ENCODE results near the gene TMEM41B. TPM values are rescaled to one million over a fixed set of nuclear protein-coding genes. Genes with fewer than 3 reads are reported as not detected.

Gene TMEM41B
- total and polyA plus RNA-seq, 2 of the 8 experiments (the other 6 are each of a cell fraction or from before 2014, with no cell fraction given): 24.3 to 50.1 TPM

DNA sequence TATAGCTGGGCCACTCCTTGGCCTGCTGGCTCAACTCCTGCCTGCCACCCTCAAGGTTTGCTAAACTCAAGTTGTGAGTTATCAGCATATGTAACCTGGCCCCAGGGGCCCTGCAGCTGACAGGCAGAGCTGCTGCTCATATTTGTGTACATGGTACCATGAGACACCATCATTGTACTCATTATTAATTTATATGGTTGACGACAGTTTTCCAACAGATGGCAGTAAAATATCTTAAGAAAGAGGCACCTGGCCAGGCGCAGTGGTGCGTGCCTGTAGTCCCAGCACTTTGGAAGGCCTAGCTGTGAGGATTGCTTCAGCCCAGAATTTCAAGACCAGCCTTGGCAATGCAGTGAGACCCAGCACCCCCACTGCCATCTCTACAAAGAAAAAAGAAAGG, 37.8 kb downstream of the TMEM41B start:
- Histone ChIP-seq H3K4ac (replicated peaks; ENCODE audit: insufficient read length, low read depth, low read length) (no peak overlapping the region), H2BK12ac (ENCODE audit: low read depth, low read length) (no peak overlapping the region), H2BK20ac (ENCODE audit: low read length) (no peak overlapping the region), H2AK5ac (ENCODE audit: low read depth, low read length) (no peak overlapping the region), H3K23me2 (ENCODE audit: low read depth, low read length) (no peaks in the 10 kb centered on the region), H3K14ac (ENCODE audit: insufficient read length) (no peak overlapping the region), H3K4me3 (ENCODE audit: extremely low read depth in 1 of 4, insufficient read depth in 2 of 4, low read depth in 3 of 4, low read length in 4 of 4) (no peak overlapping the region), H4K91ac (replicated peaks; ENCODE audit: insufficient read length, low read length) (no peak overlapping the region), H4K5ac (ENCODE audit: insufficient read length, low read depth, low read length) (no peak overlapping the region), H2BK5ac (ENCODE audit: low read depth, low read length) (no peak overlapping the region), H3K56ac (replicated peaks; ENCODE audit: insufficient read length, low read depth, low read length) (no peak overlapping the region), H3K79me2 (ENCODE audit: control insufficient read depth in 1 of 2, insufficient read depth in 2 of 2, low read length in 2 of 2) (no peaks in the 10 kb centered on the region), H2BK15ac (ENCODE audit: low read length) (no peak overlapping the region), H3K9me3 (ENCODE audit: insufficient read depth in 2 of 2, low read depth in 1 of 2, low read length in 1 of 2) (no peaks in the 10 kb centered on the region), H2AFZ (ENCODE audit: low read length) (no peak overlapping the region), H3K23ac (ENCODE audit: insufficient read length) (no peak overlapping the region), H4K20me1 (replicated peaks in 1 of 2; ENCODE audit: control insufficient read depth in 1 of 2, insufficient read depth in 2 of 2, low read length in 2 of 2) (no peaks in the 10 kb centered on the region), H3K79me1 (ENCODE audit: low read depth, low read length) (no peaks in the 10 kb centered on the region), H3K27ac (ENCODE audit: low read depth, low read length) (no peak overlapping the region), H3K4me1 (replicated peaks in 1 of 4; ENCODE audit: control insufficient read depth in 3 of 4, insufficient read depth in 4 of 4, low read length in 3 of 4) (no peaks in the 10 kb centered on the region), H3K18ac (ENCODE audit: extremely low read depth, low read length) (no peak overlapping the region), H2BK120ac (replicated peaks; ENCODE audit: low read depth, low read length) (no peak overlapping the region), H3K36me3 (ENCODE audit: control insufficient read depth in 2 of 4, insufficient read depth in 4 of 4, low read length in 3 of 4) (peaks cover 0 to 18% (median 6%) of the 10 kb centered on the region in 4 experiments; a peak in 4 of 8 replicates), H4K8ac (ENCODE audit: extremely low read depth, insufficient read depth, low read length) (no peak overlapping the region), H3K9ac (replicated peaks in 1 of 4; ENCODE audit: extremely low read depth in 1 of 4, low read depth in 3 of 4, low read length in 3 of 4) (no peak overlapping the region), H3K4me2 (ENCODE audit: insufficient read depth in 1 of 2, low read depth in 2 of 2, low read length in 2 of 2) (no peak overlapping the region), H3K27me3 (replicated peaks in 1 of 4; ENCODE audit: control insufficient read depth in 3 of 4, extremely low read depth in 1 of 4, insufficient read depth in 3 of 4, low read length in 3 of 4) (no peaks in the 10 kb centered on the region)
- DNase-seq (ENCODE audit: low read depth in 1 of 2, low spot score in 2 of 2): no peak
- TF ChIP-seq RAD21 (IDR thresholded peaks at IDR 0.05 in 1 of 2, conservative IDR thresholded peaks at IDR 0.05 in 1 of 2; ENCODE audit: low read depth in 2 of 2, low read length in 2 of 2) (peak; percentile 22 to 36; a peak in 3 of 4 replicates), PHF8 (conservative IDR thresholded peaks at IDR 0.05; ENCODE audit: low read depth, low read length) (no peak)
- WGBS, 2 experiments (ENCODE audit: extremely low coverage in 1 of 2, insufficient coverage in 1 of 2, insufficient read length in 1 of 2, insufficient replicate concordance in 2 of 2, low coverage in 1 of 2, low lambda C conversion rate in 2 of 2, missing lambda C conversion rate in 1 of 2): 87% methylated on average over 3 of the region's 3 CpGs; no CpG with 5 or more reads in 1 of the 2 experiments
- CTCF ChIA-PET (ENCODE audit: partially characterized antibody): interaction anchor here (1.0 to 3.6 kb wide), 5 partner anchors 10 to 135 kb away, joined by 3 to 16 read pairs (median 4); partner anchors contain the start of gene DENND5A
- POLR2A ChIA-PET (ENCODE audit: partially characterized antibody): interaction anchor here (0.8 to 1.9 kb wide), 3 partner anchors 11 to 115 kb away, joined by 3 to 18 read pairs (median 7); partner anchors contain the start of gene DENND5A
- no peak for FAIRE-seq

All from H1 (cell line).